Superior temporal gyrus (tissue), 1 donor: ENCODE data around the gene CRYGB.
"Not testable (repeated sequence)": the region's sequence is repeated elsewhere in the genome, so short reads cannot be mapped to it uniquely, and the experiment has no call there.

Experiments
- DNase-seq: peaks from one replicate; pipeline ENCODE4 v3.0.0-alpha.2; 2016; ENCODE audit errors: extremely low spot score

The CRYGB gene

DNA sequence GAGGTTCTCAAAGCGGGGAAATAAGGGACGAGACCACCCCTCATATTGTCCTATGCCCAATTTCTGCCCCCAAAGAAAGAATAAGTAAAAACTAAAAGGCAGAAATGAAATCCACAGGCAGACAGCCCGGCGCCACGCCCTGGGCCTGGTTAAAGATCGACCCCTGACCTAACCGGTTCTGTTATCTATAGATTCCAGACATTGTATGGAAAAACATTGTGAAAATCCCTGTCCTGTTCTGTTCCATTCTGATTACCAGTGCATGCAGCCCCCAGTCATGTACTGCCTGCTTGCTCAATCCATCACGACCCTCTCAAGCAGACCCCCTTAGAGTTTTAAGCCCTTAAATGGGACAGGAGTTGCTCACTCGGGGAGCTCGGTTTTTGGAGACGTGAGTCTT lies 28.6 kb downstream of the CRYGB start:
- DNase-seq, result not testable (repeated sequence)

DNA sequence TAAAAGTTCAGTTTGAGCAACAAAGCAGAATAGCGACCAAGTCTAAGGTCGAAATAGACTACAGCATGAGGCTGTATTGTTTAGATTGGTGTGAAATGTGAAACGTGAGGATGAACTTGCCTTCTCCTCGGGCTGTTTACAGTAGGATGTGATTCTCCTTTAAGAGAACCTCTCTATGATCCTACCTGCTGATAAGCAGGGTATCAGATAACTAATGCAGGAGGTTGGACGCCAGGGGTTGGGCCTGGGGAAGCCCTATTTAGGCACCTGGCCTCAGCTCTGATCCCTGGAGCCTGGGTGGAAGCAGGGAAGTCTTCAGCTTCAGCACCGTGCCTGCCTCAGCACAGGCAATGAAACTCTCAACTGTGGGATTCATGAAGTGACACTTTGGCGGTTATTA lies 33.0 kb downstream of the CRYGB start:
- no peak for DNase-seq

DNA sequence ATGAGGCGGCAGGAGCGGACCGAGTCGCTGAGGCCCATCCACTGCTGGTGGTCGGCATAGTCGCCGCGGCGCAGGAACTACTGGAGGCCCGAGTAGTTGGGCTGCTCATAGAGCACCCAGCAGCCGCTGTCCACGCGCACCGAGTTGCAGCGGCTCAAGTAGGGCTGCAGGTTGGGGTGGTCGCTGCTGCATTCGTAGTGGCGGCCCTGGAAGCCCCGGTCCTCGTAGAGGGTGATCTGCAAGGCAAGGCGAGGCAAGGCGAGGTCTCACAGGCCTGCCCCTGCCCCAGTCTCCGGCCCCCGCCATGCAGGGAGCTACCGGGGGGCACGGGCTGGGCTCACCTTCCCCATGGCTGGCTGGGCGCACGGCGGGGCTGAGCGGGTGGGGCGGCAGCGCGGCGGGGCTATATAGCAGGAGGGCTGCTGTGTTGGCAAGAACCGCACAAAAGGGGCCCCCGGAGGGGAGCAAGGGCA lies 33.6 kb downstream of the CRYGB start:
- not testable (repeated sequence) for DNase-seq

DNA sequence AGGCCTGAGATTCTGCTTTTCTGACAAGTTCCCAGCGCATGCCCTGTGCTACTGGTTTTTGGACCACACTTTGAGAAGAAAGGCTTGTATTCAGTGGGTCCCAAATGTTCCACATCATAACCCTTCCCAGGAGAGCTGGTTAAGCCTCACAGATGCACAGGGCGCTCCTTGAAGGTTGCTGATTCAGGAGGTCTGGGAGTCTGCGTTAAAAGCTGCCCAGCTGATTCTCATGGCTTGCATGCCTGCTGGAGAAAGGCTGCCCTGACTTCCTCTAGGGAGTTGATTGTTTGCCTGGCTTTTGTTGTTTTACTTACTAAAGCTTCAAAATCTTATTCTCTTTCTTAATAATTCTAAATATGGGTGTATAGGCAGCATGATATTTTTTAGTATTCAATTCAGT lies 42.3 kb downstream of the CRYGB start:
- DNase-seq, result no peak

DNA sequence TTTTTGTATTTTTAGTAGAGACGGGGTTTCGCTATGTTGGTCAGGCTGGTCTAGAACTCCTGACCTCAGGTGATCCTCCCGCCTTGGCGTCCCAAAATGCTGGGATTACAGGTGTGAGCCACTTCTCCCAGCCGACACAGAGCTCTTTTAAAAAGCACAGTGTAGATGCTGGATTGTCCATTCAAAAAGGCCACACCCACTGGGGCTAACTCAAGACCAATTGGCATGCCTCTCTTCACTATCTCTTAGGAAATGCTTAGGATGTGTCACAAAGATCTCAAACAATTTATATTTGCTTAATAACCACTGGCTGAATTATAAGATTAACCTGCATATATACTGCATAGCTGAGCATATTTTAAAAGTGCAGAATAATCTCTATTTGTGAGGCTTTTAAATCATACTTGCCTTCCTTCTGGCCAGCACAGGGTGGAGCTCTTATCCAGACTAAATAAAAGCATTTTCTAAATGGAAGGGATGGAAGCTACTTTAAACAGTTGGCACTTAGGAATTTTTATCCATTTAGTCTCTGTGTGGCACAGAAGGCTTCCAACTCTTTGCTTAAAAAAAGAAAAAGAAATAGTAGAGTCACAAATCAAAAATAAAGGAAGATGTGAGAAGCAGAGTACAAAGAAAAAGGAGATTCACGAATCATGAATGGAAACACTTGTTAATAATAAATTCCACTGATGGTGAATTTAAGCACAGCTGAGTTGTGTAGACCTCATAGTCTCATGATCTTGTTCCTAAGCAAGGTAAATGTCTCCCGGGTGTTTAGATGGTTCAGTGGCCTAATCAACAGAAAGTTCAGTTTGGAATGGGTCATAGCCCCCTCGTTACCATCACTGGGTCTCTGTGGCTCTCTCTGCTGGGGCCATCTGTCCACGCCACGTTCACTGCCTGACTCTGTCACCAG lies 44.0 kb downstream of the CRYGB start:
- peak; percentile 78 for DNase-seq

DNA sequence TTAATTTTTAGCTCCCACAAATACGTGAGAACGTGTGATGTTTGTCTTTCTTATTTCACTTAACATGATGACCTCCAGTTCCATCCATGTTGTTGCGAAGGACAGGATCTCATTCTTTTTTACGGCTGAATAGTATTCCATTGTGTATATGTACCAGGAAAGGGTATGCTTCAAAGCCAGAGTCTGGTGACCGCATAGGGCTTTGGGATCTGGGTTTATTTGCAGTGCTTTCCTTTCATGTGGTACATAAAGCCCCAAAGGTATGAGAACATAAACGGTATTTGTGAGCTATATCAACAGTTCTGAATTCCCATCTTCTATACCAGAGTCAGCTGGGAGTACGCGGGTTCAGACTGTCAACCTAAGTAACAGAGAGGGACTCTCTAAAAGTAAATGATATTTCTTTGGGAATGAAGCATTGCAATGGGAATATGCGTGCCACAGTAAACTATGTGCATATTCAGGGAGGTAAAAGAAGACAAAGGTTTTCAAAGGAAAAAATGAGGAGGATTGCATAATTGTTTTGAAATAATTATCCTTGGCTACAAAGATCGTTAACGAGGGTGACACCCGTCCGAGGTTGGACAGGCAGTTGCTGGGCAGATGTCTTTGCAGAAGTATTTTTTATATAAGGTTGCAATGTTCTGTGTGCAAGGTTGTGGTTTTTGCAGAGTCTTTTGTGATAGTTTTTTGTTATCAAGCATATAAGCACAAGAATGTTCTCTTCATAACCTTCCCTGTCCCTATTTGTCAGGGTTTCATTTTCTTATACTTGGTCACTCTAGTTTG lies 46.1 kb downstream of the CRYGB start:
- no peak for DNase-seq

DNA sequence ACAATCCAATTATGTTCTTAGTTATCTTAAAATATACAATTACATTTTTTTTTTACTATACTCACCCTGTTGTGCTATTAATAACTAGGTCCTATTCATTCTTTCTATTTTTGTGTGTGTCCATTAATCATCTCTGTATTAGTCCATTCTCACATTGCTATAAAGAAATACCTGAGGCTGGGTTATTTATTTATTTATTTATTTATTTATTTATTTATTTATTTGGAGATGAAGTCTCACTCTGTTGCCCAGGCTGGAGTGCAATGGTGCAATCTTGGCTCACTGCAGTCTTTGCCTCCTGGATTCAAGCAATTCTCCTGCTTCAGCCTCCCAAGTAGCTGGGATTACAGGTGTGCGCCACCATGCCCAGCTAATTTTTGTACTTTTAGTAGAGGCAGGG lies 47.3 kb downstream of the CRYGB start:
- DNase-seq, result not testable (repeated sequence)

DNA sequence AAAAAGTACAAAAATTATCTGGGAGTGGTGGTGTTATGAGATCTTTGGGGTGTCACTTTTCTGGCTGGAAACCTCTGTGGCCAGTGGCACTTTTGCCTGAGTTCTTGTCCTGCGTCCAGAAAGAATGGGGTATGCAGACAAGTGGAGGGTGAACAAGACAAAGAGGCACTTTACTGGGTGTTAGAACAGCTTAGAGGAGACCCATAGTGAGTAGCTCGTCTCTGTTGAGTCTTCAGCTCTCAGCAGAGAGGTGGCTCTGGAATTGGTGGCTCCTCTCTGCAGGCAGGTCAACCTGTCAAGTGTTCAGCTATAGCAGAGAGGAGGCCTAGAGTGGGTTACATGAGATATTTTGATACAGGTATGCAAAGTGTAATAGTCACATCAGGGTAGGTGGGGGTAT lies 47.7 kb downstream of the CRYGB start:
- DNase-seq, result no peak

DNA sequence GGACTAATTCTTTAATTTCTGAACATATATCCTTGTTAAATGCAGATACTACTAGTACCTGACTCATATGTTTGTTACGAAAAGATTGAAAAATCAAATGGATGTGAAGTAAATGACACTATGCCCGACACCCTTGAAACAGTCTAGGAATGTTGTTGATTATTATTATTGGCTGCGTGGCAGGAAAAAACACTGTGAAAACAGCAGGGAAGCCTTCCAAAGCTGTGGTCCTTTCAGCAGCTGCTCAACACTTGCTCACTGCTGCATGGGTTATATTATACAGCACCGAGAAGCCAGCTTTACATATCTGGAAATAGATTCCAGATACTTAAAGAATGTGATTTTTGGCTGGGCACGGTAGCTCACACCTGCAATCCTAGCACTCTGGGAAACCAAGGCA lies 48.2 kb downstream of the CRYGB start:
- no peak for DNase-seq

DNA sequence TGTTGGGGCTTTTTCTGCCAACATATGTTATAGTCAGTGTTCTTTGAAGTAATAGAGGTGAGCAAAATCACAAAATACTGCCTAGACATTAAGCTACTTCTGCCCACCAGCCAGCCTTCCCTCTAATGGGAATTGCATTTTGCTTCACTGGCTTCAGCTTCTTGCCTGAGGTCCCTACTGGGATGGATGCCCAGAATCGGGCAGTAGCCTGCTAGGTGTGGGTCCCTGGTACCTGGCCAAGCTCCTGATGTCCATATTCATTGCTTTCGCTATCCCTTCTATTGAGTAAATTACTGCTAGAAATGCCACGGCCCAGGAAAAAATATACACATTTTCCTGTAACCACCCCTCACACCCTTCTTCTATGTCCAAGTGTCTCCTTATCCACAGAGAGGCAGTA lies 48.6 kb downstream of the CRYGB start:
- DNase-seq, result no peak

DNA sequence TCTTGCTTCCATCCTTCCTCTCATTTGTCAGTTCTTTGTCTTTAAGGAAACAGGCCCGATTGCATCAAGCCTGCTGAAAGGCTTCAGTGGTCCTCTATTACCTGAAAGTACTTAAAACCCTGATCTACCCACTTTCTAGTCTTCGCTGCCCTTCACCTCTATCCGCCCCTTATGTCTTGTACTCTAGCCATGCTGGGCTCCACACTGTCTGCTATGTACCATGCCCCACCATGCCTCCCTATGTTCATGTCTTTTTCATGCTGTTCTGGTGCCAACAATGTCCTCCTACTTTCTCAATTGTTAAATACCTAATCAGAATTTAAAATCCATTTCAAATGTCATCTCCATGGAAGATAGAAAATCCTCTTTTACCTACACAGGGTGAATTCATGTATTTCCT lies 49.9 kb downstream of the CRYGB start:
- DNase-seq, result no peak

DNA sequence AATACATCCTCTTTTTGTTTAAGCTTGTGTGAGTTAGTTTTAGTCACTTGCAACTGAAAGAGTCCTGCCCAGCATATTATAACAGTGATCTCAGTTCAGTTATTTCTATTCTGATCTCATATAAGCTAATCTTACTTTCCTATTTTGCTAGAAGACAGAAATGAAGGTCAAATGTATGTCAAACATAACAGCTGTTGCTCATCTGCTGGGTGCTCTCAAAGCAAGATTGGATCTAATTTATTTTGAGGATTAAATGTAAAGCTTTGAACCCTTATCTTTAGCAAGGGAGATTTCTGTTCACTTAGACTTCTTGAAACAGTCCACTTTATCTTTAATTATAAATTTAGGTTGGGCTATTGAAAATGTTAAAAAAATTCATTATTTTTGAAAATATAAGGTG lies 52.8 kb downstream of the CRYGB start:
- DNase-seq, result no peak
